WERI-Rb-1 (cell line): ENCODE measurements around the gene ZNF784.

Experiments used
- DNase-seq: peaks from one replicate; pipeline ENCODE4 v3.0.0-alpha.2; 2020
- H3K27ac ChIP-seq: fragments of 250-450 bp; sonication (Bioruptor Pico); 2 replicates; pipeline ENCODE4 v1.5.1; 2020; ENCODE audit warnings: mild to moderate bottlenecking, moderate library complexity
- H3K27me3 ChIP-seq: fragments of 250-450 bp; sonication (Bioruptor Pico); 2 replicates; pipeline ENCODE4 v1.5.1; 2021; ENCODE audit warnings: mild to moderate bottlenecking, low read depth, moderate library complexity; ENCODE audit not compliant: insufficient read depth, severe bottlenecking
- H3K36me3 ChIP-seq: fragments of 250-450 bp; sonication (Bioruptor Pico); 2 replicates; pipeline ENCODE4 v1.5.1; 2020; ENCODE audit warnings: mild to moderate bottlenecking, moderate library complexity
- H3K4me3 ChIP-seq: 2 replicates; pipeline ENCODE4 v1.5.1; 2011; ENCODE audit warnings: low read depth, mild to moderate bottlenecking, control low read depth, low read length
- H3K9me3 ChIP-seq: fragments of 250-450 bp; sonication (Bioruptor Pico); 2 replicates; pipeline ENCODE4 v1.5.1; 2021; ENCODE audit warnings: mild to moderate bottlenecking, moderate library complexity; ENCODE audit not compliant: severe bottlenecking
- CTCF ChIP-seq: IDR thresholded peaks from 2 replicates; pipeline ENCODE4 v1.5.1; 2011; ENCODE audit warnings: low read depth, mild to moderate bottlenecking, control low read depth, inconsistent platforms, low read length

The ZNF784 gene

GRCh38 chr19:55609326-55609725, 15.0 kb downstream of the ZNF784 start:
- Histone ChIP-seq H3K27ac (no peak overlapping the region), H3K9me3 (no peaks in the 10 kb centered on the region), H3K4me3 (no peak overlapping the region)

GRCh38 chr19:55606817-55607216, 17.5 kb downstream of the ZNF784 start:
- no peak for DNase-seq
- Histone ChIP-seq H3K9me3 (no peaks in the 10 kb centered on the region), H3K4me3 (peak overlapping the region; percentile 93; the same call in 1 of the 2 replicates), H3K27ac (peak overlapping the region; percentile 92), H3K27me3 (no peaks in the 10 kb centered on the region), H3K36me3 (peaks cover 12% of the 10 kb centered on the region)
- TF ChIP-seq CTCF: no peak

More at GRCh38 chr19:55609326-55609725, 15.0 kb downstream of the ZNF784 start:
- no peak for TF ChIP-seq CTCF
- Histone ChIP-seq H3K36me3 (peaks cover 12% of the 10 kb centered on the region), H3K27me3 (no peaks in the 10 kb centered on the region)
- no peak for DNase-seq

GRCh38 chr19:55606471-55606787, 17.9 kb downstream of the ZNF784 start:
- TF ChIP-seq CTCF: no peak
- Histone ChIP-seq H3K36me3 (peaks cover 12% of the 10 kb centered on the region), H3K27ac (peak overlapping the region; percentile 92), H3K9me3 (no peaks in the 10 kb centered on the region), H3K4me3 (peak overlapping the region; percentile 93), H3K27me3 (no peaks in the 10 kb centered on the region)
- DNase-seq: no peak

- no peaks in the 10 kb centered on the region for H3K27me3 ChIP-seq
- H3K27ac ChIP-seq: peak within 1 kb of the TSS; percentile 92
- TF ChIP-seq CTCF: peak; percentile 67
- H3K4me3 ChIP-seq: peak within 1 kb of the TSS; percentile 93
- peaks cover 12% of the 10 kb centered on the region for H3K36me3 ChIP-seq
- H3K9me3 ChIP-seq: no peaks in the 10 kb centered on the region
- DNase-seq: peak; percentile 86
These were observed 18.5 kb downstream of the ZNF784 start, which contains the start of gene ZNF865 for GRCh38 chr19:55605637-55606470. Gene ZNF865 (plus strand): TSS chr19:55605647. CDS start chr19:55613619, 7,972 bp downstream.

- H3K9me3 ChIP-seq: no peaks in the 10 kb centered on the region
- H3K36me3 ChIP-seq: peaks cover 12% of the 10 kb centered on the region
- H3K4me3 ChIP-seq: peak overlapping the region; percentile 93
- peak; percentile 97 for DNase-seq
- TF ChIP-seq CTCF: no peak
- H3K27ac ChIP-seq: peak overlapping the region; percentile 92
- H3K27me3 ChIP-seq: no peaks in the 10 kb centered on the region
These were observed 19.1 kb downstream of the ZNF784 start for GRCh38 chr19:55605207-55605636.
